HG03457 (cell line): ENCODE data around the gene NUCB2.

Experiments used
- ATAC-seq: cut with Tn5 transposase; IDR thresholded peaks from one replicate; pipeline ENCODE4 v1.9.1; 2021; ENCODE audit warnings: moderate number of reproducible peaks; ENCODE audit not compliant: unreplicated experiment

Gene NUCB2

GRCh38 chr11:17328871-17329494 is 52.4 kb downstream of the NUCB2 start:
- no peak for ATAC-seq

- no peak for ATAC-seq
These were observed 55.1 kb downstream of the NUCB2 start for GRCh38 chr11:17331669-17332068.

GRCh38 chr11:17333799-17334586 is 57.5 kb downstream of the NUCB2 start:
- ATAC-seq: no peak

- no peak for ATAC-seq
These were observed 66.7 kb downstream of the NUCB2 start for GRCh38 chr11:17343257-17343656.

GRCh38 chr11:17343907-17344306 is 67.4 kb downstream of the NUCB2 start:
- no peak for ATAC-seq

GRCh38 chr11:17347676-17348075 is 71.1 kb downstream of the NUCB2 start:
- ATAC-seq: no peak

- ATAC-seq: no peak
These were observed 74.1 kb downstream of the NUCB2 start for GRCh38 chr11:17350455-17351171.

- no peak for ATAC-seq
These were observed 74.6 kb downstream of the NUCB2 start for GRCh38 chr11:17351172-17351509.

GRCh38 chr11:17351510-17352176 is 75.1 kb downstream of the NUCB2 start, which contains the start of gene NCR3LG1:
Gene NCR3LG1, plus strand, starts transcription at chr11:17351800. Its CDS starts 170 bp downstream, at chr11:17351970.
- ATAC-seq: no peak

- no peak for ATAC-seq
These were observed 76.6 kb downstream of the NUCB2 start for GRCh38 chr11:17352950-17353820.

- ATAC-seq: no peak
These were observed 77.5 kb downstream of the NUCB2 start for GRCh38 chr11:17353821-17354600.

GRCh38 chr11:17354601-17354991 is 78.1 kb downstream of the NUCB2 start:
- no peak for ATAC-seq

- ATAC-seq: no peak
These were observed 90.0 kb downstream of the NUCB2 start for GRCh38 chr11:17366495-17366894.

GRCh38 chr11:17368551-17368950 is 92.0 kb downstream of the NUCB2 start:
- ATAC-seq: no peak

GRCh38 chr11:17369094-17369493 is 92.6 kb downstream of the NUCB2 start:
- no peak for ATAC-seq

GRCh38 chr11:17369684-17370243 is 93.2 kb downstream of the NUCB2 start:
- ATAC-seq: no peak

GRCh38 chr11:17371614-17372013 is 95.1 kb downstream of the NUCB2 start:
- no peak for ATAC-seq

GRCh38 chr11:17375547-17375946 is 99.0 kb downstream of the NUCB2 start:
- no peak for ATAC-seq

GRCh38 chr11:17376493-17376892 is 100.0 kb downstream of the NUCB2 start:
- no peak for ATAC-seq
